Tibial nerve (tissue), 3 donors: ENCODE results near the gene SRSF9.

Experiments used
- EP300 ChIP-seq, 2 donors: sonication (generic); formaldehyde crosslinking; IDR thresholded peaks; one replicate each; pipeline ENCODE4 v1.6.1; 2017; ENCODE audit warnings: antibody characterized with exemption in 2 of 2, mild to moderate bottlenecking in 1 of 2
- POLR2A ChIP-seq, 2 donors: fragments of 450-650 bp; IDR thresholded peaks; one replicate each; pipeline ENCODE4 v1.6.1; 2017; ENCODE audit warnings: antibody characterized with exemption in 2 of 2, mild to moderate bottlenecking in 2 of 2, moderate library complexity in 2 of 2

- TF ChIP-seq POLR2A (IDR thresholded peaks at IDR 0.05): no peak
- no peak for TF ChIP-seq EP300 (IDR thresholded peaks at IDR 0.05)
Observed at GRCh38 chr12:120467439-120467838, 2.1 kb downstream of the SRSF9 start.
